ENCODE measurements around the gene OSBPL2. TPM values are rescaled to one million over a fixed set of nuclear protein-coding genes. Genes with fewer than 3 reads are reported as not detected.

The OSBPL2 gene
- total and polyA plus RNA-seq, 2 donors (not counting 1 experiment from before 2014, with no cell fraction given): 13.3 to 27.9 TPM

- no peak for TF ChIP-seq EZH2 (IDR thresholded peaks at IDR 0.05; ENCODE audit: low read length, missing control alignments)
- TF ChIP-seq CTCF (conservative IDR thresholded peaks at IDR 0.05 in 1 of 2, IDR thresholded peaks at IDR 0.05 in 1 of 2; ENCODE audit: low read depth in 1 of 2, low read length in 2 of 2): no peak
- H4K20me1 ChIP-seq (ENCODE audit: control insufficient read depth, extremely low read depth, insufficient read depth, low read length): no peaks in the 10 kb centered on the region
These were observed 36.9 kb downstream of the OSBPL2 start for GRCh38 chr20:62275219-62275618.

GRCh38 chr20:62276439-62276838, 38.1 kb downstream of the OSBPL2 start:
- Histone ChIP-seq H3K4me1 (ENCODE audit: control insufficient read depth, extremely low read depth, insufficient read depth, low read length) (no peaks in the 10 kb centered on the region), H3K36me3 (ENCODE audit: control insufficient read depth, insufficient read depth, low read length) (peaks cover 8% of the 10 kb centered on the region), H3K4me3 (replicated peaks in 1 of 4; ENCODE audit: control extremely low read depth in 1 of 4, insufficient read depth in 1 of 4, low read depth in 3 of 4, low read length in 4 of 4) (no peak overlapping the region), H3K9ac (ENCODE audit: insufficient read depth, low read length) (no peak overlapping the region), H4K20me1 (ENCODE audit: control insufficient read depth, extremely low read depth, insufficient read depth, low read length) (no peaks in the 10 kb centered on the region), H3K79me2 (ENCODE audit: control insufficient read depth, insufficient read depth, low read length) (no peaks in the 10 kb centered on the region), H3K4me2 (ENCODE audit: extremely low read depth, insufficient read depth, low read length) (no peak overlapping the region), H3K9me3 (ENCODE audit: control insufficient read depth, insufficient read depth, low read depth, low read length) (no peaks in the 10 kb centered on the region), H3K27ac (ENCODE audit: insufficient read depth, low read length) (no peak overlapping the region), H3K27me3 (ENCODE audit: control insufficient read depth, insufficient read depth, low read length) (no peaks in the 10 kb centered on the region), H2AFZ (ENCODE audit: low read length) (no peak overlapping the region)
- DNase-seq (ENCODE audit: low read depth in 2 of 2): no peak
- TF ChIP-seq CTCF (conservative IDR thresholded peaks at IDR 0.05 in 1 of 2, IDR thresholded peaks at IDR 0.05 in 1 of 2; ENCODE audit: low read depth in 1 of 2, low read length in 2 of 2) (no peak), EZH2 (IDR thresholded peaks at IDR 0.05; ENCODE audit: low read length, missing control alignments) (no peak)

More at GRCh38 chr20:62275219-62275618, 36.9 kb downstream of the OSBPL2 start:
- no peak overlapping the region for H3K4me2 ChIP-seq (ENCODE audit: extremely low read depth, insufficient read depth, low read length)
- H3K4me1 ChIP-seq (ENCODE audit: control insufficient read depth, extremely low read depth, insufficient read depth, low read length): no peaks in the 10 kb centered on the region
- no peak overlapping the region for H3K4me3 ChIP-seq (replicated peaks in 1 of 4; ENCODE audit: control extremely low read depth in 1 of 4, insufficient read depth in 1 of 4, low read depth in 3 of 4, low read length in 4 of 4)
- no peak for DNase-seq (ENCODE audit: low read depth in 2 of 2)
- no peak overlapping the region for H3K27ac ChIP-seq (ENCODE audit: insufficient read depth, low read length)
- H3K79me2 ChIP-seq (ENCODE audit: control insufficient read depth, insufficient read depth, low read length): no peaks in the 10 kb centered on the region
- no peak overlapping the region for H2AFZ ChIP-seq (ENCODE audit: low read length)
- H3K9me3 ChIP-seq (ENCODE audit: control insufficient read depth, insufficient read depth, low read depth, low read length): no peaks in the 10 kb centered on the region
- H3K36me3 ChIP-seq (ENCODE audit: control insufficient read depth, insufficient read depth, low read length): peaks cover 3% of the 10 kb centered on the region
- no peaks in the 10 kb centered on the region for H3K27me3 ChIP-seq (ENCODE audit: control insufficient read depth, insufficient read depth, low read length)
- no peak overlapping the region for H3K9ac ChIP-seq (ENCODE audit: insufficient read depth, low read length)

GRCh38 chr20:62277253-62277652, 38.9 kb downstream of the OSBPL2 start:
- no peak overlapping the region for H3K4me3 ChIP-seq (replicated peaks in 1 of 4; ENCODE audit: control extremely low read depth in 1 of 4, insufficient read depth in 1 of 4, low read depth in 3 of 4, low read length in 4 of 4)
- H2AFZ ChIP-seq (ENCODE audit: low read length): no peak overlapping the region
- H3K27me3 ChIP-seq (ENCODE audit: control insufficient read depth, insufficient read depth, low read length): no peaks in the 10 kb centered on the region
- H3K4me1 ChIP-seq (ENCODE audit: control insufficient read depth, extremely low read depth, insufficient read depth, low read length): no peaks in the 10 kb centered on the region
- H3K4me2 ChIP-seq (ENCODE audit: extremely low read depth, insufficient read depth, low read length): no peak overlapping the region
- DNase-seq (ENCODE audit: low read depth in 2 of 2): no peak
- TF ChIP-seq CTCF (conservative IDR thresholded peaks at IDR 0.05 in 1 of 2, IDR thresholded peaks at IDR 0.05 in 1 of 2; ENCODE audit: low read depth in 1 of 2, low read length in 2 of 2) (no peak), EZH2 (IDR thresholded peaks at IDR 0.05; ENCODE audit: low read length, missing control alignments) (no peak)
- no peak overlapping the region for H3K9ac ChIP-seq (ENCODE audit: insufficient read depth, low read length)
- H3K79me2 ChIP-seq (ENCODE audit: control insufficient read depth, insufficient read depth, low read length): no peaks in the 10 kb centered on the region
- no peaks in the 10 kb centered on the region for H3K9me3 ChIP-seq (ENCODE audit: control insufficient read depth, insufficient read depth, low read depth, low read length)
- H3K27ac ChIP-seq (ENCODE audit: insufficient read depth, low read length): no peak overlapping the region
- H3K36me3 ChIP-seq (ENCODE audit: control insufficient read depth, insufficient read depth, low read length): peaks cover 4% of the 10 kb centered on the region
- no peaks in the 10 kb centered on the region for H4K20me1 ChIP-seq (ENCODE audit: control insufficient read depth, extremely low read depth, insufficient read depth, low read length)
